Ishikawa (cell line): Measurements from ENCODE around the gene CLCN4.

Experiments used
- CREB1 ChIP-seq: IDR thresholded peaks from 2 replicates; pipeline ENCODE4 v1.6.1; 2012; ENCODE audit warnings: low read depth
- NFIC ChIP-seq: IDR thresholded peaks from 2 replicates; pipeline ENCODE4 v1.6.1; 2012
- RAD21 ChIP-seq: IDR thresholded peaks from 2 replicates; pipeline ENCODE4 v1.6.1; 2012; ENCODE audit warnings: low read depth
- YY1 ChIP-seq: IDR thresholded peaks from 2 replicates; pipeline ENCODE4 v1.6.1; 2012; ENCODE audit warnings: low read depth
- TF ChIP-seq, protein P1 (sequence below): IDR thresholded peaks from 2 replicates; pipeline ENCODE4 v1.6.1; 2012
- TF ChIP-seq, protein P2 (sequence below): IDR thresholded peaks from 2 replicates; pipeline ENCODE4 v1.6.1; 2012
- TF ChIP-seq, protein P3 (sequence below): IDR thresholded peaks from 2 replicates; pipeline ENCODE4 v1.6.1; 2012; ENCODE audit warnings: low read depth, mild to moderate bottlenecking

DNA sequence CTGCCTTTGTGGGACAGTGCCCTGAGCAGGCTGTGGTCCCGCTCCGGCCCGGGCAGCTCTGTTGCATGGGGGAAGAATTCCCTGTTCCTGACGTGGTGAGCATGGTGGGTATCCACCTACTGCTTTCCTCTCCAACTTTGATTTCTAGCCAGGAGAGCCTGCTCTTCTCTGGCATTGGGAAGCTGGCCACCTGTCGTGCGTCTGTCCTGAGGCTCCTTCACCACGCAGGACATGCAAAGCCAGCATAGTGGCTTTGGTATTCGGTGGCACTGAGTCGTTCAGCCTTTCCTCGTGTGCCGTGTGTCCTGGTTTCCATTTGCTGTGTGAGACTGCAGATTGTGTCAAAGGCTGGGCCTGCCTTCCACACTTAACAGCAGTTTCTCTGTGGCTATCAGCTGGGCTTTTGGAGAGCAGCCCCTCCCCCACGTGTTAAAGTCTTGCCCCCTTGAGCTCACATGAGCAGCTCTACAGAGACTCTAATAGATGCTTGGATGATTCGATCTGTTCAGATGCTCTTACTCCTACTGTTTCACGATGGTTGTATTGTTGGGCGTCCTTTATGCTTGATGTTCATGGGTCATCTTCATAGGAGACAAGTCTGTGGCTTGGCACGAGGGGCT is 46.3 kb upstream of the CLCN4 start:
- TF ChIP-seq CREB1: no peak
- no peak for TF ChIP-seq RAD21
- TF ChIP-seq, protein P1, sequence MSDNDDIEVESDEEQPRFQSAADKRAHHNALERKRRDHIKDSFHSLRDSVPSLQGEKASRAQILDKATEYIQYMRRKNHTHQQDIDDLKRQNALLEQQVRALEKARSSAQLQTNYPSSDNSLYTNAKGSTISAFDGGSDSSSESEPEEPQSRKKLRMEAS: no peak
- TF ChIP-seq YY1: no peak
- TF ChIP-seq, protein P2, sequence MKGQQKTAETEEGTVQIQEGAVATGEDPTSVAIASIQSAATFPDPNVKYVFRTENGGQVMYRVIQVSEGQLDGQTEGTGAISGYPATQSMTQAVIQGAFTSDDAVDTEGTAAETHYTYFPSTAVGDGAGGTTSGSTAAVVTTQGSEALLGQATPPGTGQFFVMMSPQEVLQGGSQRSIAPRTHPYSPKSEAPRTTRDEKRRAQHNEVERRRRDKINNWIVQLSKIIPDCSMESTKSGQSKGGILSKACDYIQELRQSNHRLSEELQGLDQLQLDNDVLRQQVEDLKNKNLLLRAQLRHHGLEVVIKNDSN: no peak
- TF ChIP-seq, protein P3, sequence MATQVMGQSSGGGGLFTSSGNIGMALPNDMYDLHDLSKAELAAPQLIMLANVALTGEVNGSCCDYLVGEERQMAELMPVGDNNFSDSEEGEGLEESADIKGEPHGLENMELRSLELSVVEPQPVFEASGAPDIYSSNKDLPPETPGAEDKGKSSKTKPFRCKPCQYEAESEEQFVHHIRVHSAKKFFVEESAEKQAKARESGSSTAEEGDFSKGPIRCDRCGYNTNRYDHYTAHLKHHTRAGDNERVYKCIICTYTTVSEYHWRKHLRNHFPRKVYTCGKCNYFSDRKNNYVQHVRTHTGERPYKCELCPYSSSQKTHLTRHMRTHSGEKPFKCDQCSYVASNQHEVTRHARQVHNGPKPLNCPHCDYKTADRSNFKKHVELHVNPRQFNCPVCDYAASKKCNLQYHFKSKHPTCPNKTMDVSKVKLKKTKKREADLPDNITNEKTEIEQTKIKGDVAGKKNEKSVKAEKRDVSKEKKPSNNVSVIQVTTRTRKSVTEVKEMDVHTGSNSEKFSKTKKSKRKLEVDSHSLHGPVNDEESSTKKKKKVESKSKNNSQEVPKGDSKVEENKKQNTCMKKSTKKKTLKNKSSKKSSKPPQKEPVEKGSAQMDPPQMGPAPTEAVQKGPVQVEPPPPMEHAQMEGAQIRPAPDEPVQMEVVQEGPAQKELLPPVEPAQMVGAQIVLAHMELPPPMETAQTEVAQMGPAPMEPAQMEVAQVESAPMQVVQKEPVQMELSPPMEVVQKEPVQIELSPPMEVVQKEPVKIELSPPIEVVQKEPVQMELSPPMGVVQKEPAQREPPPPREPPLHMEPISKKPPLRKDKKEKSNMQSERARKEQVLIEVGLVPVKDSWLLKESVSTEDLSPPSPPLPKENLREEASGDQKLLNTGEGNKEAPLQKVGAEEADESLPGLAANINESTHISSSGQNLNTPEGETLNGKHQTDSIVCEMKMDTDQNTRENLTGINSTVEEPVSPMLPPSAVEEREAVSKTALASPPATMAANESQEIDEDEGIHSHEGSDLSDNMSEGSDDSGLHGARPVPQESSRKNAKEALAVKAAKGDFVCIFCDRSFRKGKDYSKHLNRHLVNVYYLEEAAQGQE: no peak
- no peak for TF ChIP-seq NFIC
